ENCODE measurements around the gene SVEP1.

Gene SVEP1

GRCh38 chr9:110575945-110576344, 3.6 kb downstream of the SVEP1 start:
- no peak for DNase-seq
- Mint-ChIP-seq H3K27ac (no peak overlapping the region), H3K4me3 (no peak overlapping the region), H3K9me3 (peaks cover 15% of the 10 kb centered on the region), H3K4me1 (peaks cover 23% of the 10 kb centered on the region), H3K36me3 (ENCODE audit: low read depth) (peaks cover 6% of the 10 kb centered on the region), H3K27me3 (ENCODE audit: low read depth, poor library complexity) (peaks cover 45% of the 10 kb centered on the region)
- TF ChIP-seq CTCF (IDR thresholded peaks at IDR 0.05): no peak

GRCh38 chr9:110575169-110575568, 4.4 kb downstream of the SVEP1 start:
- Mint-ChIP-seq H3K27ac (no peak overlapping the region), H3K4me3 (no peak overlapping the region), H3K27me3 (ENCODE audit: low read depth, poor library complexity) (peaks cover 38% of the 10 kb centered on the region), H3K36me3 (ENCODE audit: low read depth) (peaks cover 6% of the 10 kb centered on the region), H3K9me3 (peaks cover 15% of the 10 kb centered on the region), H3K4me1 (peaks cover 17% of the 10 kb centered on the region)
- no peak for DNase-seq
- no peak for TF ChIP-seq CTCF (IDR thresholded peaks at IDR 0.05)

- no peak overlapping the region for H3K4me3 Mint-ChIP-seq
- peaks cover 13% of the 10 kb centered on the region for H3K9me3 Mint-ChIP-seq
- peaks cover 6% of the 10 kb centered on the region for H3K36me3 Mint-ChIP-seq (ENCODE audit: low read depth)
- H3K27me3 Mint-ChIP-seq (ENCODE audit: low read depth, poor library complexity): peaks cover 22% of the 10 kb centered on the region
- no peak overlapping the region for H3K27ac Mint-ChIP-seq
- no peak for TF ChIP-seq CTCF (IDR thresholded peaks at IDR 0.05)
- peaks cover 6% of the 10 kb centered on the region for H3K4me1 Mint-ChIP-seq
- DNase-seq: no peak
These were observed 6.2 kb downstream of the SVEP1 start for GRCh38 chr9:110573305-110573704.

- no peaks in the 10 kb centered on the region for H3K36me3 Mint-ChIP-seq (ENCODE audit: low read depth)
- no peak for DNase-seq
- no peak overlapping the region for H3K27ac Mint-ChIP-seq
- peaks cover 8% of the 10 kb centered on the region for H3K27me3 Mint-ChIP-seq (ENCODE audit: low read depth, poor library complexity)
- no peak for TF ChIP-seq CTCF (IDR thresholded peaks at IDR 0.05)
- no peak overlapping the region for H3K4me3 Mint-ChIP-seq
- peaks cover 6% of the 10 kb centered on the region for H3K4me1 Mint-ChIP-seq
- H3K9me3 Mint-ChIP-seq: peaks cover under 1% of the 10 kb centered on the region
These were observed 7.6 kb downstream of the SVEP1 start for GRCh38 chr9:110571801-110572483.

GRCh38 chr9:110566156-110566555, 13.4 kb downstream of the SVEP1 start:
- no peak for TF ChIP-seq CTCF (IDR thresholded peaks at IDR 0.05)
- no peaks in the 10 kb centered on the region for H3K4me1 Mint-ChIP-seq
- peaks cover 8% of the 10 kb centered on the region for H3K27me3 Mint-ChIP-seq (ENCODE audit: low read depth, poor library complexity)
- no peaks in the 10 kb centered on the region for H3K9me3 Mint-ChIP-seq
- DNase-seq: no peak
- H3K4me3 Mint-ChIP-seq: no peak overlapping the region
- H3K27ac Mint-ChIP-seq: no peak overlapping the region
- H3K36me3 Mint-ChIP-seq (ENCODE audit: low read depth): no peaks in the 10 kb centered on the region

- Mint-ChIP-seq H3K36me3 (ENCODE audit: low read depth) (no peaks in the 10 kb centered on the region), H3K9me3 (no peaks in the 10 kb centered on the region), H3K4me3 (no peak overlapping the region), H3K4me1 (no peaks in the 10 kb centered on the region), H3K27me3 (ENCODE audit: low read depth, poor library complexity) (peaks cover 15% of the 10 kb centered on the region), H3K27ac (no peak overlapping the region)
- TF ChIP-seq CTCF (IDR thresholded peaks at IDR 0.05): no peak
- no peak for DNase-seq
These were observed 17.7 kb downstream of the SVEP1 start for GRCh38 chr9:110561826-110562225.
